Erythroblast (primary cell): ENCODE measurements around the gene GRM7.

Experiments
- GATA1 ChIP-seq: IDR thresholded peaks from 2 replicates; pipeline ENCODE4 v1.6.1; 2011; ENCODE audit warnings: low read depth, mild to moderate bottlenecking, control low read depth, low read length, moderate library complexity
- POLR2A ChIP-seq: IDR thresholded peaks from 2 replicates; pipeline ENCODE4 v1.6.1; 2011; ENCODE audit warnings: mild to moderate bottlenecking, low read length

GRCh38 chr3:7630925-7631324 is 770.0 kb downstream of the GRM7 start:
- TF ChIP-seq POLR2A (no peak), GATA1 (no peak)
